GM18520 (cell line): ENCODE measurements around the gene ACTG1.

Experiments used
- ATAC-seq: cut with Tn5 transposase; IDR thresholded peaks from one replicate; pipeline ENCODE4 v1.9.1; 2021; ENCODE audit not compliant: unreplicated experiment

The ACTG1 gene

GRCh38 chr17:81483085-81483861 lies 29.3 kb downstream of the ACTG1 start:
- ATAC-seq = no peak

- ATAC-seq = no peak
Observed at GRCh38 chr17:81482673-81483072, 29.9 kb downstream of the ACTG1 start.

- no peak for ATAC-seq
Observed at GRCh38 chr17:81481815-81482505, 30.6 kb downstream of the ACTG1 start.

GRCh38 chr17:81481073-81481799 lies 31.4 kb downstream of the ACTG1 start:
- ATAC-seq = no peak

- no peak for ATAC-seq
Observed at GRCh38 chr17:81480140-81481072, 32.2 kb downstream of the ACTG1 start.

- ATAC-seq = no peak
Observed at GRCh38 chr17:81479175-81480071, 33.2 kb downstream of the ACTG1 start.

GRCh38 chr17:81478119-81478518 lies 34.5 kb downstream of the ACTG1 start:
- no peak for ATAC-seq

GRCh38 chr17:81477173-81477572 lies 35.4 kb downstream of the ACTG1 start:
- no peak for ATAC-seq

GRCh38 chr17:81476635-81477034 lies 36.0 kb downstream of the ACTG1 start:
- ATAC-seq = no peak

GRCh38 chr17:81476097-81476496 lies 36.5 kb downstream of the ACTG1 start:
- ATAC-seq = no peak

GRCh38 chr17:81474958-81475357 lies 37.6 kb downstream of the ACTG1 start:
- no peak for ATAC-seq

GRCh38 chr17:81473019-81473418 lies 39.6 kb downstream of the ACTG1 start:
- no peak for ATAC-seq

GRCh38 chr17:81471818-81472456 lies 40.7 kb downstream of the ACTG1 start:
- no peak for ATAC-seq

GRCh38 chr17:81470944-81471817 lies 41.4 kb downstream of the ACTG1 start:
- no peak for ATAC-seq

- no peak for ATAC-seq
Observed at GRCh38 chr17:81470270-81470943, 42.2 kb downstream of the ACTG1 start.

GRCh38 chr17:81469266-81469665 lies 43.3 kb downstream of the ACTG1 start:
- no peak for ATAC-seq

GRCh38 chr17:81468770-81469121 lies 43.9 kb downstream of the ACTG1 start:
- no peak for ATAC-seq
